Measurements from ENCODE around the gene ATP5MC2.

- TF ChIP-seq POLR2A (IDR thresholded peaks at IDR 0.05; ENCODE audit: borderline replicate concordance, extremely low read depth, insufficient read depth, insufficient read length) (no peak), EZH2 (IDR thresholded peaks at IDR 0.05) (no peak), CEBPB (IDR thresholded peaks at IDR 0.05; ENCODE audit: low read depth) (no peak), CTCF (IDR thresholded peaks at IDR 0.05 in 2 of 3, conservative IDR thresholded peaks at IDR 0.05 in 1 of 3; ENCODE audit: borderline replicate concordance in 1 of 3, insufficient read depth in 1 of 3, low read depth in 2 of 3, low read length in 2 of 3) (no peak), POLR2AphosphoS5 (IDR thresholded peaks at IDR 0.05; ENCODE audit: low read depth, low read length) (no peak), MAX (IDR thresholded peaks at IDR 0.05) (no peak), EZH2phosphoT487 (IDR thresholded peaks at IDR 0.05; ENCODE audit: borderline replicate concordance) (no peak)
Measured at GRCh38 chr12:53713516-53713915, 37.6 kb upstream of the ATP5MC2 start.

All from HCT116 (cell line).